Measurements from ENCODE around the gene MACROD2.
A peak's percentile ranks its signal among the peaks of the same experiment; 100 is the strongest.
"Not testable (repeated sequence)": the region's sequence is repeated elsewhere in the genome, so short reads cannot be mapped to it uniquely, and the experiment has no call there.

MACROD2 gene

DNA sequence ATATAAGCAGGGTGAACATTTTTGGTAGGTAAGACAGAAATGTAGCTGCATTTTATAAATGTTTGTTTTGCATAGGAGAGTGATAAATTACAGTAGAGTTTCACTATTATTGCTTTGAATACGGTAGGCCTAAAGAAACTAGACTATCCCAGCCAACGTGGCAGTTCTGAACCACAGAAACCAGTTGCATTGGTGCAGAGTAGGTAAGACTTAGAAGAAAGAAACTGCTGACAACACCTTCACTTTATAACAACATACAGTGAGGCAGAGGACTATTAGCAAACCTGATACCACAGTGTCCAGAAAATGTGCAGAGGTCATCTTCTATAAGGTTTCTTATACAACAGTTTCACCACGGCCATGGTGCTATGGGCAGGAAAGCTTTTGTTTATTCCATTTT, 2011.8 kb downstream of the MACROD2 start:
- POLR2A ChIA-PET, result no interaction called here
- TF ChIP-seq, protein P1, sequence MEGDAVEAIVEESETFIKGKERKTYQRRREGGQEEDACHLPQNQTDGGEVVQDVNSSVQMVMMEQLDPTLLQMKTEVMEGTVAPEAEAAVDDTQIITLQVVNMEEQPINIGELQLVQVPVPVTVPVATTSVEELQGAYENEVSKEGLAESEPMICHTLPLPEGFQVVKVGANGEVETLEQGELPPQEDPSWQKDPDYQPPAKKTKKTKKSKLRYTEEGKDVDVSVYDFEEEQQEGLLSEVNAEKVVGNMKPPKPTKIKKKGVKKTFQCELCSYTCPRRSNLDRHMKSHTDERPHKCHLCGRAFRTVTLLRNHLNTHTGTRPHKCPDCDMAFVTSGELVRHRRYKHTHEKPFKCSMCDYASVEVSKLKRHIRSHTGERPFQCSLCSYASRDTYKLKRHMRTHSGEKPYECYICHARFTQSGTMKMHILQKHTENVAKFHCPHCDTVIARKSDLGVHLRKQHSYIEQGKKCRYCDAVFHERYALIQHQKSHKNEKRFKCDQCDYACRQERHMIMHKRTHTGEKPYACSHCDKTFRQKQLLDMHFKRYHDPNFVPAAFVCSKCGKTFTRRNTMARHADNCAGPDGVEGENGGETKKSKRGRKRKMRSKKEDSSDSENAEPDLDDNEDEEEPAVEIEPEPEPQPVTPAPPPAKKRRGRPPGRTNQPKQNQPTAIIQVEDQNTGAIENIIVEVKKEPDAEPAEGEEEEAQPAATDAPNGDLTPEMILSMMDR (IDR thresholded peaks at IDR 0.05; ENCODE audit: control extremely low read depth, extremely low read depth, low read depth, missing control alignments), result no peak
- CTCF ChIA-PET, result no interaction called here
- DNase-seq (ENCODE audit: extremely low spot score), result peak; percentile 29

DNA sequence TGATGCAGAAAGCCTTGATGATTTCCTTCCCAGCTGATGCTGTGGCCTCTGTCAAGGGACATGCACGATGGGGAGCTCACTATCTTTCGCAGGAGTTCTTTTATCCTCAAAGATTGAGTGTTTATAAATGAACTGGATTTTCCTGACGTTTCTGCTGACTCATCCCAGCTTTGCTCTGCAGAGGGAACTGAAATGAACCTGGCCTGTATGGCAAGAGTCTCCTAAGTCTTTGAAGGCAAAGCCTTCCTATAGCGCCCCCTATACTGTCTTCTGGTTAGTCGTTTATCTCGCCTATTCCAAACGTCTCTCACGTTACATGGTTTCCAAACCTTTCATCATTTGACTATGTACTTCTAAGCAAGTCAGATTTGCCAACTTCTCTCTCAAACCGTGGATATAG, 2012.6 kb downstream of the MACROD2 start:
- POLR2A ChIA-PET, result no interaction called here
- TF ChIP-seq, protein P1 (IDR thresholded peaks at IDR 0.05; ENCODE audit: control extremely low read depth, extremely low read depth, low read depth, missing control alignments), result no peak
- DNase-seq (ENCODE audit: extremely low spot score), result no peak
- CTCF ChIA-PET, result no interaction called here

DNA sequence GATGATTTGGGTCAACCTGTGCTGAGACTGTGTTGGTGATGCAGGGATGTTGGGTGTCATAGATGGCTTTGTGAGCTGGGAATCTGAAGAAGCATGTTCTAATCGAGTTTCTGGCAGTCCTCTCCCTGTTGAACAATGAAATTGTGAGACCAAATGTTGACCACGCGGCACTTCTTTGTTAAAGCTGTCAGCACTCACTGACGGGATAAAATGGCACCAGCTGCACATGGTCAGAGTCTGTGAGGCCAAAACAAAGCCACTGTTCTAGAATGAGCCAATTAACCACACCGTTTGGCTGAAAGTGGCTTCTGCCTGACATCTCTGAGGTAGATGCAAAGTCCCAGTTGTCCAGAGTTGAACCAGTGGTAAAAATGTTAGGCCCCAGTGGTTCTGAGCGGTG, 2015.7 kb downstream of the MACROD2 start:
- TF ChIP-seq, protein P1 (IDR thresholded peaks at IDR 0.05; ENCODE audit: control extremely low read depth, extremely low read depth, low read depth, missing control alignments), result no peak
- DNase-seq (ENCODE audit: extremely low spot score), result no peak
- CTCF ChIA-PET, result no interaction called here
- POLR2A ChIA-PET, result no interaction called here

DNA sequence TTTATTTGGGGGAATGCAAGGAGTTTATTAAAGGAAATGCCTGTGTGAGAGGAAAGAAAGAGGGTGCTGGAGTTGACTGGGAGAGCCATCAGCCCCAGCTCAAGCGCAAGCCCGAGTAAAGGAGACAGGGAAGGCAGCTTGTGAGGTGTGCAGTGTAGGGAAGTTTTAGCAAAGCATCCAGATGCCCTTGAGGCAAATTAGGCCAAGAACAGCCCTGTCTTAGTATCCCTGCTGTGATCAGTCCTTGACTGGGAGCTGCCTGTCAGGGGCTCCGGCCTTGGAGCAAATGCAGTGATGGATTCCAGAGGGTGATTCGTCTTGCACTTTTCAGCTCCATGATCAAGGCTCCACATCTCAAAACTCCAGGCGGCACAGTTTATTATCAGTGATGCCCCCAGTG, 2016.2 kb downstream of the MACROD2 start:
- ChIA-PET POLR2A (no interaction called here), CTCF (no interaction called here)
- no peak for DNase-seq (ENCODE audit: extremely low spot score)
- TF ChIP-seq, protein P1 (IDR thresholded peaks at IDR 0.05; ENCODE audit: control extremely low read depth, extremely low read depth, low read depth, missing control alignments), result no peak

DNA sequence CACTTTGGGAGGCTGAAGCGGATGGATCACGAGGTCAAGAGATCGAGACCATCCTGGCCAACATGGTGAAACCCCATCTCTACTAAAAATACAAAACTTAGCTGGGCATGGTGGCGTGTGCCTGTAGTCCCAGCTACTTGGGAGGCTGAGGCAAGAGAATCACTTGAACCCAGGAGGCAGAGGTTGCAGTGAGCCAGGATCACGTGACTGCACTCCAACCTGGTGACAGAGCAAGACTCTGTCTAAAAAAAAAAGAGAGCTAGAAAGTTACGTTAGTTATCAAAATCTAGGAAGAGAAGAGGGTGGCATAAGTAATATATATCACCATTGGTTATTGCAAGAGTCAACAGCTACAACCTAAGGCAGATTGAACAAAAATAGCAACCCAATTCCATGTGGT, 2017.6 kb downstream of the MACROD2 start:
- DNase-seq (ENCODE audit: extremely low spot score); POLR2A ChIA-PET: not testable (repeated sequence)
- CTCF ChIA-PET, result interaction anchor here (1.2 kb wide), 1 partner anchor 10 kb away, joined by 4 read pairs; no protein-coding TSS in a partner anchor

DNA sequence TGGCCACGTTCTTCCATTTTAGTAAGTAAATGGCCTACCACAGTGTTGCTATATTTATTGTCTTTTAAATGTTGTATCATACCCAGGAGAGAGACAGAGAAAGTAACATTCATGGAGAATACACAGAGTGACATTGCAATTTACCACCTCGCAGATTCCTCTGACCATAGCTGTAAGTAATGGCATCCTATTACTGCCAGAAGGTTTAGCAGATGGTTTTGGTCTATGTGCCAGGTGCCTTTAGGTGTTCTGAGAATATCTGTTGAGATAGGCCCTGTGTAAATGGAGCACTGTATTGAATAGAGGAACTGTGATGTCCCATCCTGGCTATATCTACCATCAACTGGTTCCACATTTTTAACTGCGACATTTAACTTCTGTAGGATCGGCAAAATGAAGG, 2018.3 kb downstream of the MACROD2 start:
- ChIA-PET POLR2A (no interaction called here), CTCF (interaction anchor here (1.2 kb wide), 1 partner anchor 11 kb away, joined by 4 read pairs; no protein-coding TSS in a partner anchor)
- DNase-seq (ENCODE audit: extremely low spot score), result no peak
- TF ChIP-seq, protein P1 (IDR thresholded peaks at IDR 0.05; ENCODE audit: control extremely low read depth, extremely low read depth, low read depth, missing control alignments), result no peak

DNA sequence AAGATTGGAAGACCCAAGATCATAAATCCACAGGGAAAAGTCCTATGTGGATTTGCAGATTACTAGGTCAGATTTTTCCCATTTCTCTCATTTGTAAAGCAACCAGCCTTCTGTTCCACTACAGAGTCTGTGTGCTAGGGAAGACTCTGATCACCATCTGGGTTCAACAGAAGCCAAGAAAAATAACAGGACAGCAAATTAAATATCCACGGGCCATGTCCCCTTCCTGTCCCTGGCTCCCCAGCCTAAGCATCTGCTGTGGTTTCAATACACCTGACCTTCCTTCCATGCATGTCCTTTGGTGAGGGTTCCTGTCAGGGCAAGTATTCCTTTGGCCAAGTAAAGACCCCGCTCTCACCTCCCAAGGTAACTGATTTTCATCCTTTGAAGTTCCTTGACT, 2019.1 kb downstream of the MACROD2 start:
- ChIA-PET CTCF (no interaction called here), POLR2A (no interaction called here)
- TF ChIP-seq, protein P1 (IDR thresholded peaks at IDR 0.05; ENCODE audit: control extremely low read depth, extremely low read depth, low read depth, missing control alignments), result no peak
- no peak for DNase-seq (ENCODE audit: extremely low spot score)
